Panc1 (cell line): ENCODE data around the gene XYLT1.

Source experiments
- CTCF ChIP-seq: fragments of 450-650 bp; IDR thresholded peaks from 2 replicates; pipeline ENCODE4 v1.5.1; 2017; ENCODE audit warnings: mild to moderate bottlenecking
- POLR2AphosphoS5 ChIP-seq: IDR thresholded peaks from 2 replicates; pipeline ENCODE4 v1.6.1; 2012; ENCODE audit warnings: mild to moderate bottlenecking, low read depth, low read length, moderate library complexity
- REST ChIP-seq, 2 experiments: IDR thresholded peaks; 2 replicates each; pipeline ENCODE4 v1.6.1; 2011 to 2012; ENCODE audit warnings: low read depth in 2 of 2, control low read depth in 1 of 2, low read length in 1 of 2, mild to moderate bottlenecking in 1 of 2, moderate library complexity in 1 of 2; ENCODE audit not compliant: insufficient read depth in 1 of 2
- SIN3A ChIP-seq: IDR thresholded peaks from 2 replicates; pipeline ENCODE4 v1.6.1; 2012; ENCODE audit warnings: low read depth, mild to moderate bottlenecking, low read length, moderate library complexity, borderline replicate concordance; ENCODE audit not compliant: insufficient read depth
- TCF7L2 ChIP-seq: IDR thresholded peaks from 2 replicates; pipeline ENCODE4 v1.6.1; 2011; ENCODE audit warnings: mild to moderate bottlenecking, low read depth, low read length, inconsistent platforms

- TF ChIP-seq CTCF (no peak), POLR2AphosphoS5 (no peak), SIN3A (no peak), TCF7L2 (no peak), REST (IDR thresholded peaks at IDR 0.05; ENCODE audit: insufficient read depth in 1 of 2, low read depth in 2 of 2, low read length in 1 of 2) (no peak)
Measured at GRCh38 chr16:17083628-17084027, 387.1 kb downstream of the XYLT1 start.
